Liver (tissue), 9 donors: ENCODE data around the gene PLCB4. TPM values are rescaled to one million over a fixed set of nuclear protein-coding genes. Genes with fewer than 3 reads are reported as not detected.

Experiments used
- DNase-seq: peaks from one replicate; pipeline ENCODE4 v3.0.0-alpha.2; 2017; ENCODE audit warnings: low spot score
- H3K27ac ChIP-seq, 2 donors: one replicate each; pipeline ENCODE4 v1.7.0; 2013; ENCODE audit warnings: inconsistent platforms in 2 of 2, low read length in 2 of 2, control low read depth in 1 of 2, low read depth in 1 of 2, mild to moderate bottlenecking in 1 of 2
- H3K27me3 ChIP-seq, 4 donors: one replicate each; pipeline versions ENCODE4 v1.6.1 to v1.7.0; 2013; ENCODE audit warnings: low read length in 3 of 4, inconsistent platforms in 1 of 4, mild to moderate bottlenecking in 1 of 4, moderate library complexity in 1 of 4; ENCODE audit not compliant: control insufficient read depth in 4 of 4, insufficient read depth in 4 of 4
- H3K36me3 ChIP-seq, 4 donors: one replicate each; pipeline versions ENCODE4 v1.6.1 to v1.7.0; 2013; ENCODE audit warnings: low read length in 3 of 4, mild to moderate bottlenecking in 3 of 4, low read depth in 1 of 4, moderate library complexity in 1 of 4; ENCODE audit not compliant: control insufficient read depth in 4 of 4, insufficient read depth in 3 of 4
- H3K4me1 ChIP-seq, 4 donors: one replicate each; pipeline versions ENCODE4 v1.6.1 to v1.7.0; 2013; ENCODE audit warnings: low read length in 3 of 4, mild to moderate bottlenecking in 3 of 4, moderate library complexity in 1 of 4; ENCODE audit not compliant: control insufficient read depth in 4 of 4, insufficient read depth in 4 of 4
- H3K4me3 ChIP-seq, 3 donors: one replicate each; pipeline versions ENCODE4 v1.6.1 to v1.7.0; 2013; ENCODE audit warnings: low read length in 3 of 3, control low read depth in 1 of 3, low read depth in 1 of 3, mild to moderate bottlenecking in 1 of 3
- H3K9ac ChIP-seq, 2 donors: one replicate each; pipeline ENCODE4 v1.7.0; 2013; ENCODE audit warnings: low read length in 2 of 2, mild to moderate bottlenecking in 2 of 2, moderate library complexity in 2 of 2, control low read depth in 1 of 2, low read depth in 1 of 2
- H3K9me3 ChIP-seq, 4 donors: one replicate each; pipeline versions ENCODE4 v1.6.1 to v1.7.0; 2013; ENCODE audit warnings: low read length in 3 of 4; ENCODE audit not compliant: control insufficient read depth in 4 of 4
- ATF3 ChIP-seq: IDR thresholded peaks from 2 replicates; pipeline ENCODE4 v1.6.1; 2016; ENCODE audit warnings: antibody characterized with exemption
- CTCF ChIP-seq: fragments of 150-350 bp; IDR thresholded peaks from 2 replicates; pipeline ENCODE4 v1.5.1; 2017; ENCODE audit warnings: improper control_type of control experiment, low read depth, low read length; ENCODE audit not compliant: missing input control
- EGR1 ChIP-seq, 2 donors: IDR thresholded peaks; 2 replicates each; pipeline ENCODE4 v1.6.1; 2016 to 2018; ENCODE audit warnings: antibody characterized with exemption in 2 of 2, low read depth in 2 of 2
- FOXA1 ChIP-seq: IDR thresholded peaks from 2 replicates; pipeline ENCODE4 v1.6.1; 2016; ENCODE audit warnings: antibody characterized with exemption
- FOXA2 ChIP-seq: IDR thresholded peaks from 2 replicates; pipeline ENCODE4 v1.6.1; 2016; ENCODE audit warnings: antibody characterized with exemption
- GABPA ChIP-seq, 2 donors: IDR thresholded peaks in 1 of 2; conservative IDR thresholded peaks in 1 of 2; 2 replicates each; pipeline ENCODE4 v1.6.1; 2016; ENCODE audit warnings: antibody characterized with exemption in 2 of 2, mild to moderate bottlenecking in 1 of 2, moderate library complexity in 1 of 2
- HNF4A ChIP-seq, 2 donors: conservative IDR thresholded peaks; 2 replicates each; pipeline ENCODE4 v1.6.1; 2016; ENCODE audit warnings: antibody characterized with exemption in 2 of 2, mild to moderate bottlenecking in 2 of 2
- HNF4G ChIP-seq: IDR thresholded peaks from 2 replicates; pipeline ENCODE4 v1.6.1; 2016; ENCODE audit warnings: antibody characterized with exemption
- JUND ChIP-seq, 2 donors: IDR thresholded peaks; 2 replicates each; pipeline ENCODE4 v1.6.1; 2016; ENCODE audit warnings: antibody characterized with exemption in 2 of 2
- MAX ChIP-seq: IDR thresholded peaks from 2 replicates; pipeline ENCODE4 v1.6.1; 2016; ENCODE audit warnings: antibody characterized with exemption
- NR2F2 ChIP-seq: IDR thresholded peaks from 2 replicates; pipeline ENCODE4 v1.6.1; 2016; ENCODE audit warnings: antibody characterized with exemption
- RAD21 ChIP-seq, 2 donors: IDR thresholded peaks; 2 replicates each; pipeline ENCODE4 v1.6.1; 2016; ENCODE audit warnings: antibody characterized with exemption in 2 of 2, mild to moderate bottlenecking in 2 of 2
- REST ChIP-seq: IDR thresholded peaks from 2 replicates; pipeline ENCODE4 v1.6.1; 2016; ENCODE audit warnings: antibody characterized with exemption, mild to moderate bottlenecking
- RXRA ChIP-seq, 2 donors: IDR thresholded peaks; 2 replicates each; pipeline ENCODE4 v1.6.1; 2017 to 2018; ENCODE audit warnings: antibody characterized with exemption in 2 of 2, mild to moderate bottlenecking in 1 of 2
- SP1 ChIP-seq: IDR thresholded peaks from 2 replicates; pipeline ENCODE4 v1.6.1; 2018; ENCODE audit warnings: antibody characterized with exemption, mild to moderate bottlenecking
- TAF1 ChIP-seq: conservative IDR thresholded peaks from 2 replicates; pipeline ENCODE4 v1.6.1; 2016; ENCODE audit warnings: antibody characterized with exemption, mild to moderate bottlenecking
- YY1 ChIP-seq: IDR thresholded peaks from 2 replicates; pipeline ENCODE4 v1.6.1; 2016; ENCODE audit warnings: antibody characterized with exemption, mild to moderate bottlenecking
- ZBTB33 ChIP-seq: IDR thresholded peaks from 2 replicates; pipeline ENCODE4 v1.6.1; 2016; ENCODE audit warnings: antibody characterized with exemption
- WGBS: extraction: QIAGEN DNeasy Blood & Tissue Kit; methylation state at CpG from one replicate; pipeline ENCODE4 v1.1.7; 2013; 5-methylcytosine and 5-hydroxymethylcytosine counted together
- polyA plus RNA-seq, 2 donors: library from polyadenylated mRNA; stranded (reverse) in 1 of 2; unstranded in 1 of 2; fragments of 200-250 nt in 1 of 2; fragments of >200 nt in 1 of 2; fragmentation: Nextera tagmentation in 1 of 2; extraction: Ambion mirVana in 1 of 2; gene quantifications; one replicate each; pipeline versions ENCODE4 v1.2.1 to v1.2.3, GENCODE V29; 2013 to 2015
- total RNA-seq, 2 donors: library from RNA; depleted of rRNA; stranded (reverse); fragments of >200 nt; gene quantifications; one replicate each; pipeline ENCODE4 v1.2.3, GENCODE V29; 2014
- donor health status: healthy.
- donor health status: healthy.
- donor health status: healthy.
- donor health status: healthy.
- donor health status: healthy.

PLCB4 gene
- total and polyA plus RNA-seq, 4 donors = 0.14 to 0.67 (median 0.30) TPM

GRCh38 chr20:9444921-9445320 is 376.0 kb downstream of the PLCB4 start:
- H3K27ac ChIP-seq = no peak overlapping the region
- TF ChIP-seq ATF3 = no peak
- TF ChIP-seq YY1 = no peak
- TF ChIP-seq FOXA1 = no peak
- no peak for TF ChIP-seq HNF4G
- no peak for TF ChIP-seq RAD21 (IDR thresholded peaks at IDR 0.05)
- no peak for TF ChIP-seq EGR1 (IDR thresholded peaks at IDR 0.05; ENCODE audit: low read depth in 2 of 2)
- no peak for TF ChIP-seq CTCF
- no peak for TF ChIP-seq GABPA (IDR thresholded peaks at IDR 0.05 in 1 of 2, conservative IDR thresholded peaks at IDR 0.05 in 1 of 2)
- no peak for TF ChIP-seq FOXA2
- no peak for TF ChIP-seq TAF1
- no peak for TF ChIP-seq SP1
- no peak for TF ChIP-seq NR2F2
- TF ChIP-seq HNF4A (conservative IDR thresholded peaks at IDR 0.05) = no peak
- no peak for TF ChIP-seq MAX
- no peak for TF ChIP-seq ZBTB33
- TF ChIP-seq JUND (IDR thresholded peaks at IDR 0.05) = no peak
- TF ChIP-seq REST = no peak
- TF ChIP-seq RXRA (IDR thresholded peaks at IDR 0.05) = no peak
- no peak for DNase-seq
- peaks cover 0 to 1% (median 0%) of the 10 kb centered on the region in 4 donors for H3K9me3 ChIP-seq
- H3K4me3 ChIP-seq = no peak overlapping the region
- WGBS = 41% methylated on average over 2 of the region's 2 CpGs
- H3K9ac ChIP-seq = no peak overlapping the region
- H3K4me1 ChIP-seq = no peaks in the 10 kb centered on the region
- H3K36me3 ChIP-seq = no peaks in the 10 kb centered on the region
- peaks cover 0 to 3% (median 0%) of the 10 kb centered on the region in 4 donors for H3K27me3 ChIP-seq

GRCh38 chr20:9447182-9447581 is 378.3 kb downstream of the PLCB4 start:
- no peak for DNase-seq
- H3K4me1 ChIP-seq = no peaks in the 10 kb centered on the region
- H3K9ac ChIP-seq = no peak overlapping the region
- TF ChIP-seq HNF4G = no peak
- TF ChIP-seq YY1 = no peak
- TF ChIP-seq TAF1 = no peak
- TF ChIP-seq EGR1 (IDR thresholded peaks at IDR 0.05; ENCODE audit: low read depth in 2 of 2) = no peak
- H3K27me3 ChIP-seq = no peaks in the 10 kb centered on the region
- no peaks in the 10 kb centered on the region for H3K9me3 ChIP-seq
- H3K27ac ChIP-seq = no peak overlapping the region
- no peaks in the 10 kb centered on the region for H3K36me3 ChIP-seq
- no peak overlapping the region for H3K4me3 ChIP-seq
